ENCODE measurements around the gene SDR42E2.

GRCh38 chr16:22190081-22190775 is 27.9 kb downstream of the SDR42E2 start:
- TF ChIP-seq CTCF (IDR thresholded peaks at IDR 0.05) (peak in 2 of 4 experiments; percentile 21 to 28), POLR2A (IDR thresholded peaks at IDR 0.05) (peak; percentile 59 to 72)
